GM18909 (cell line): ENCODE data around the gene PMCH.
"Not testable (repeated sequence)": the region's sequence is repeated elsewhere in the genome, so short reads cannot be mapped to it uniquely, and the experiment has no call there.

ENCODE experiments used
- ATAC-seq: cut with Tn5 transposase; IDR thresholded peaks from one replicate; pipeline ENCODE4 v1.9.1; 2021; ENCODE audit warnings: mild to moderate bottlenecking; ENCODE audit not compliant: unreplicated experiment, poor library complexity

The PMCH gene

GRCh38 chr12:102147062-102147587 lies 50.5 kb downstream of the PMCH start:
- not testable (repeated sequence) for ATAC-seq
